ENCODE results near the gene CSMD2.

CSMD2 gene

DNA sequence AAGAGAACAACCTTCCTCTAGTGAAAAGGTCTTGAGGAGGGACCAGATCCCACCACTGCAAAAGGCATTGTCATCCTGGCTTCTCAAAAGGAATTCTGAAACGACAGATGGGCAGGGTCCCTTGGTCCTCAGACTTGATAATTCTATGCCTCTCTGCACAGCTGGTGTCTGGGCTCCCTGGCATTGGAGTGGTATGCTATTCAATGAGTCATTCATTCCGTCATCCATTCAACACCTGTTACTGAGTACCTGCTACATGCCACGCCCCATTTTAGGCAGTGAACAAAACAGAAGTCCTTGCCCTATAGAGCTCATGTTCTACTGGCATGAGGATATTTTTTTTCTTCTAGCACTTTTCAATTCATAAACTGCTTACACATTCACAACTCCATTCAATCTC, 347.0 kb downstream of the CSMD2 start:
- H3K4me3 ChIP-seq (ENCODE audit: low read depth, low read length) = no peak overlapping the region
- TF ChIP-seq, protein P1, sequence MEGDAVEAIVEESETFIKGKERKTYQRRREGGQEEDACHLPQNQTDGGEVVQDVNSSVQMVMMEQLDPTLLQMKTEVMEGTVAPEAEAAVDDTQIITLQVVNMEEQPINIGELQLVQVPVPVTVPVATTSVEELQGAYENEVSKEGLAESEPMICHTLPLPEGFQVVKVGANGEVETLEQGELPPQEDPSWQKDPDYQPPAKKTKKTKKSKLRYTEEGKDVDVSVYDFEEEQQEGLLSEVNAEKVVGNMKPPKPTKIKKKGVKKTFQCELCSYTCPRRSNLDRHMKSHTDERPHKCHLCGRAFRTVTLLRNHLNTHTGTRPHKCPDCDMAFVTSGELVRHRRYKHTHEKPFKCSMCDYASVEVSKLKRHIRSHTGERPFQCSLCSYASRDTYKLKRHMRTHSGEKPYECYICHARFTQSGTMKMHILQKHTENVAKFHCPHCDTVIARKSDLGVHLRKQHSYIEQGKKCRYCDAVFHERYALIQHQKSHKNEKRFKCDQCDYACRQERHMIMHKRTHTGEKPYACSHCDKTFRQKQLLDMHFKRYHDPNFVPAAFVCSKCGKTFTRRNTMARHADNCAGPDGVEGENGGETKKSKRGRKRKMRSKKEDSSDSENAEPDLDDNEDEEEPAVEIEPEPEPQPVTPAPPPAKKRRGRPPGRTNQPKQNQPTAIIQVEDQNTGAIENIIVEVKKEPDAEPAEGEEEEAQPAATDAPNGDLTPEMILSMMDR (IDR thresholded peaks at IDR 0.05; ENCODE audit: low read depth, low read length) = no peak

DNA sequence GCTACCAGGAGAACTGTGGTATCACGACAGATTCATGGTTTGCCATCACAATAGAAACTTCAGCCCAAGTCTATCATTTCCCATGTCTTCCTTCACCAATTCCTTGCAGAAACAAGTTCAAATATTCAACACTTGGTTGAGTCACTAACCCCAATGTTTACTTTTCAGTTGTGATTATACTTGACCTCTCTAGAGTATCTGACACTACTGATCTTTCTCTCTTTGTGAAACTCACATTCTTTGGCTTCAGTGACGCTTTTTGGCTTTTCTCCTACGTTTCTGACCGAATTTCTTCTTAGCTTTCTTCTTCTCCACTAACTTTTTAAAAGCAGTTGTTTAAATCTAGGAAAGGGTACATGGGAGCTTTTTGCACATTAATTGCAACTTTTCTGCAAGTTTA, 350.0 kb downstream of the CSMD2 start:
- TF ChIP-seq, protein P1 (IDR thresholded peaks at IDR 0.05; ENCODE audit: low read depth, low read length) = no peak
- H3K4me3 ChIP-seq (ENCODE audit: low read depth, low read length) = no peak overlapping the region

DNA sequence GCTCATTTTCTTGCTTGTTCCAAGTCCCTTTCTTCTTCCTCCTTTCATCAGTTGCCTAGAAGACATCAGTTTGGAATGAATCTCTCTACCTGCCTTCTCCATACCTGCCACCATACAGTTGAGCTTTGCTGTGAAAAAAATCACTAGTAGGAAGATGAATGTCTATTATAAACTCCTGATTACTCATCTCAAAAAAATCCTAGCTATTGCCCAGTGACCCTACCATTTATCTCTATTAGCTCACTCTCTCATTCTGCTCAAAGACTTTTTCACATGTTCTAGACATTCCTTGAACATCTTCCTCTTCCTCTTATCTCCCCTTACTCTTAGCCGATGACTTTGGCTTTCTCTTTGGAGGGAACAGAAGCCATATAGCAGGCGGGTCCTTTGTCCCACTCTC, 350.9 kb downstream of the CSMD2 start:
- no peak overlapping the region for H3K4me3 ChIP-seq (ENCODE audit: low read depth, low read length)
- TF ChIP-seq, protein P1 (IDR thresholded peaks at IDR 0.05; ENCODE audit: low read depth, low read length) = no peak

DNA sequence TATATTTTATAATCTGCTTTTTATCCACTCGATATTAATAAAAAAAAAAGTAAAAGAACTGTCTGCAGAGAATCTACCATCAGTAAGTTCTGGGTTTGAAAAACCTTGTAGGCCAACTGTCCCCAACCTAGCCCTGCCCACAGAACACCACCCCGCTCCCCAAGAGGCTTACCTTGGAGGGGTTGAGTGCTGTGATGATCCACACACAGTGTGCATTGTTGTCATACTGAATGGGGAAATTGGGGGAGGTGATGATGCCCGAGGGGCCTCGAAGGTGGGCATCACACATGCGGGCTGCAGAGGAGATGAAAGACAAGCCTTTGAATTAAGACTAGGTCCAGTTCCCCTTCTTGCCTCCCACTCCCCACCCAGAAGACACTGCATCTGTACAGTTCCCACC, 354.5 kb downstream of the CSMD2 start:
- TF ChIP-seq, protein P1 (IDR thresholded peaks at IDR 0.05; ENCODE audit: low read depth, low read length) = no peak
- no peak overlapping the region for H3K4me3 ChIP-seq (ENCODE audit: low read depth, low read length)

DNA sequence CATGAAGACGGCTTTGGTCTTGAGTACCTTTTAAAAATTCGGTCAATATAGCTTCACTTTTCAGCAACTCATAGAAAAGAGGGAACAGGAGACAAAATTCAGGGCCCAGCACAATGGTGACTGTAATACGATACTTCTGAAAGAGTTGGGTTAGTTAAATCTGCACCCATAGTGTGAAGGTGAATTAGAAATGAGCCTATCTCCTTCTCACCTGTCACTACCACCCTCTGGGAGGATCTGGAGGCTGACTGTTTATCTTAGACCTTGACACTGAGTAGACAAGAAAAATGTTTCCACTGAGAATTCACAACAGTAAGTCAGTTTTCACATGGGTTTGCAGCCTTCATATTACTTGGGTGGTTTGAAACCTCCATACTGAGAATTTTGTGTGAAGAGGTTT, 359.0 kb downstream of the CSMD2 start:
- H3K4me3 ChIP-seq (ENCODE audit: low read depth, low read length) = no peak overlapping the region
- TF ChIP-seq, protein P1 (IDR thresholded peaks at IDR 0.05; ENCODE audit: low read depth, low read length) = no peak

DNA sequence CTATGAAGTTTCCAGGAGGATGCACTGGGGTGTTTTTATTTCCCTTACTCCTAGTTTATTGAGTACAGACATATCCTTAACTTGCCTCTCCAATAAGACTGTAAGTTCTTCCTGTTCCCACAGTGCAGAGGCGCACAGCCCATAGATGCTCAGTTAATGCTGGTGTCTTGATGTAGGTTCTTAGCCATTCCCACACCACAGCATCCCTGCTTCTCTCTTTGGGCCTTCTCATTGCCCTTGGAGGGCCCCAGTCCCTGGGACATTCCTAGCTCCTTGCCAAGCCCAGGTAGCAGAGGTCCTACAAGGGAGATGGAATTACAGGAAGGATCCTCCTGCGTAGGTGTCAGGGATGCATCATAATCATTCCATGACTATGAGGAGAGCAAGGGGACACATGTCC, 362.8 kb downstream of the CSMD2 start:
- TF ChIP-seq, protein P1 (IDR thresholded peaks at IDR 0.05; ENCODE audit: low read depth, low read length) = no peak
- H3K4me3 ChIP-seq (ENCODE audit: low read depth, low read length) = no peak overlapping the region

DNA sequence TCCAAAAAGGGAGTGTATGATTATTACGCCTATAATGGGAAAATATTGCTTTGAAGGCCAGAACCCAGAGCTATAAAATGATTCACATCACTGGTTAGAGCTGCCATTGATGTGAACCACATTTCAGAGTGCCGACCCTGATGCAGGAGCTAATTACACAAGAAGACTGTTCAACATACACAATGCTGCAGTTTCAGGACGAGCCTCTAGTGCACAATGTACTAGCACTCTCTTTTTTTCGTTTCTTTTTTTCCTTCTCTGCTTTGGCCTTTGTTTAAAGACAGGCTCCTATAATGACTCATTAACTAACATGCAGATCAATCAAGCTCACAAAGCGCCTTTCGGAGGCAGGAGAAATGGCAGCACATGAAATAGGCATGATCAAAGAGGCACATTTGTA, 367.2 kb downstream of the CSMD2 start:
- no peak overlapping the region for H3K4me3 ChIP-seq (ENCODE audit: low read depth, low read length)
- TF ChIP-seq, protein P1 (IDR thresholded peaks at IDR 0.05; ENCODE audit: low read depth, low read length) = no peak

Measured in WI38 (cell line).